Activated CD4-positive, alpha-beta memory T cell treated with anti-CD3 and anti-CD28 coated beads for 36 hours (primary cell): ENCODE data around the gene PIEZO1. TPM values are rescaled to one million over a fixed set of nuclear protein-coding genes. Genes with fewer than 3 reads are reported as not detected.
A peak's percentile ranks its signal among the peaks of the same experiment; 100 is the strongest.
"Not testable (repeated sequence)": the region's sequence is repeated elsewhere in the genome, so short reads cannot be mapped to it uniquely, and the experiment has no call there.

Experiments used
- CTCF ChIA-PET: fragments of 350-600 bp; sonication (Branson Sonifier 250); formaldehyde crosslinking; loops from one replicate; lab custom pipeline; 2021; ENCODE audit warnings: antibody characterized with exemption, inconsistent platforms; lab: Charles Lee
- POLR2A ChIA-PET: fragments of 350-600 bp; sonication (Branson Sonifier 250); formaldehyde crosslinking; loops from one replicate; lab custom pipeline; 2021; ENCODE audit warnings: antibody characterized with exemption; lab: Charles Lee
- DNase-seq: peaks from one replicate; pipeline ENCODE4 v3.0.0-alpha.2; 2020
- H3K27ac Mint-ChIP-seq: one replicate; pipeline ENCODE4 v1.8.0; 2021; ENCODE audit warnings: mixed read lengths
- H3K27me3 Mint-ChIP-seq: one replicate; pipeline ENCODE4 v1.8.0; 2021; ENCODE audit warnings: mixed read lengths
- H3K36me3 Mint-ChIP-seq: one replicate; pipeline ENCODE4 v1.8.0; 2021; ENCODE audit warnings: mixed read lengths
- H3K4me1 Mint-ChIP-seq: one replicate; pipeline ENCODE4 v1.8.0; 2021; ENCODE audit warnings: low read depth, mixed read lengths
- H3K4me3 Mint-ChIP-seq: one replicate; pipeline ENCODE4 v1.8.0; 2021; ENCODE audit warnings: mild to moderate bottlenecking, mixed read lengths
- H3K9me3 Mint-ChIP-seq: one replicate; pipeline ENCODE4 v1.8.0; 2021; ENCODE audit warnings: mixed read lengths
- intact Hi-C: fragments of 100-400 bp; cut with micrococcal nuclease; formaldehyde crosslinking; loops from one replicate; pipeline ENCODE4 v1.15.1; 2023
- total RNA-seq, 2 experiments: library from RNA; stranded (reverse); gene quantifications; one replicate each; pipeline ENCODE4 v1.2.3, GENCODE V29; 2021

The PIEZO1 gene
- total RNA-seq, 2 experiments from 2014 or later, result 221 to 234 TPM

GRCh38 chr16:88779406-88780141 is 5.4 kb downstream of the PIEZO1 start:
- CTCF ChIA-PET, result interaction anchor here (1.0 to 8.2 kb wide), 8 partner anchors 14 to 151 kb away, joined by 3 to 118 read pairs (median 10); partner anchors contain the start of genes APRT, GALNS and TRAPPC2L
- Mint-ChIP-seq H3K4me3 (peak overlapping the region; percentile 80), H3K27me3 (no peaks in the 10 kb centered on the region)

GRCh38 chr16:88778541-88779065 is 6.4 kb downstream of the PIEZO1 start:
- no peak overlapping the region for H3K4me3 Mint-ChIP-seq
- H3K36me3 Mint-ChIP-seq, result peaks cover 2% of the 10 kb centered on the region
- H3K27ac Mint-ChIP-seq, result no peak overlapping the region
- peaks cover 58% of the 10 kb centered on the region for H3K4me1 Mint-ChIP-seq
- POLR2A ChIA-PET, result no interaction called here
- no peaks in the 10 kb centered on the region for H3K27me3 Mint-ChIP-seq
- intact Hi-C loops, result no loop called here
- no peaks in the 10 kb centered on the region for H3K9me3 Mint-ChIP-seq
- no peak for DNase-seq
- CTCF ChIA-PET, result interaction anchor here (2.3 to 8.2 kb wide), 3 partner anchors 13 to 42 kb away, joined by 7 to 118 read pairs (median 10); no protein-coding TSS in a partner anchor

More at GRCh38 chr16:88779406-88780141, 5.4 kb downstream of the PIEZO1 start:
- intact Hi-C loops, result loop anchor here (5.0 kb wide), 1 partner anchor 322 kb away; no protein-coding TSS in a partner anchor
- Mint-ChIP-seq H3K27ac (peak overlapping the region; percentile 94), H3K9me3 (no peaks in the 10 kb centered on the region), H3K4me1 (peaks cover 52% of the 10 kb centered on the region), H3K36me3 (peaks cover 2% of the 10 kb centered on the region)
- POLR2A ChIA-PET, result interaction anchor here (5.9 kb wide), 1 partner anchor 31 kb away, joined by 81 read pairs; the partner anchor contains the start of gene APRT
- DNase-seq, result no peak

DNA sequence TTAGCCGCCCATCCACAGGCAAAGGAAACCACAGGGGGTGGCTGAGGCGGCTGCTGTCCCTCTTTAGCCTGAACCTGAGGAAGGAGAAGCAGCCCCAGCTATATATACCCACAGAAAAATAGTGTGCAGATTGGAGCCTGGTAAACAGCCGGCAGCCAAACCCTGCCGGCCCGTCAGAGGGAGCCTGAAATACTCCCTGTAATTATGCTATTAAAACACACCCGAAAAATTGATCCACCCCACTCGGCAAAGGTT is 6.8 kb downstream of the PIEZO1 start:
- Mint-ChIP-seq H3K9me3 (no peaks in the 10 kb centered on the region), H3K27ac (peak overlapping the region; percentile 49), H3K4me3 (no peak overlapping the region), H3K36me3 (peaks cover 2% of the 10 kb centered on the region), H3K4me1 (peaks cover 60% of the 10 kb centered on the region), H3K27me3 (no peaks in the 10 kb centered on the region)
- CTCF ChIA-PET, result interaction anchor here (2.3 to 8.2 kb wide), 2 partner anchors 35 to 42 kb away, joined by 10 to 118 read pairs; no protein-coding TSS in a partner anchor
- POLR2A ChIA-PET, result no interaction called here
- DNase-seq, result no peak
- intact Hi-C loops, result no loop called here

DNA sequence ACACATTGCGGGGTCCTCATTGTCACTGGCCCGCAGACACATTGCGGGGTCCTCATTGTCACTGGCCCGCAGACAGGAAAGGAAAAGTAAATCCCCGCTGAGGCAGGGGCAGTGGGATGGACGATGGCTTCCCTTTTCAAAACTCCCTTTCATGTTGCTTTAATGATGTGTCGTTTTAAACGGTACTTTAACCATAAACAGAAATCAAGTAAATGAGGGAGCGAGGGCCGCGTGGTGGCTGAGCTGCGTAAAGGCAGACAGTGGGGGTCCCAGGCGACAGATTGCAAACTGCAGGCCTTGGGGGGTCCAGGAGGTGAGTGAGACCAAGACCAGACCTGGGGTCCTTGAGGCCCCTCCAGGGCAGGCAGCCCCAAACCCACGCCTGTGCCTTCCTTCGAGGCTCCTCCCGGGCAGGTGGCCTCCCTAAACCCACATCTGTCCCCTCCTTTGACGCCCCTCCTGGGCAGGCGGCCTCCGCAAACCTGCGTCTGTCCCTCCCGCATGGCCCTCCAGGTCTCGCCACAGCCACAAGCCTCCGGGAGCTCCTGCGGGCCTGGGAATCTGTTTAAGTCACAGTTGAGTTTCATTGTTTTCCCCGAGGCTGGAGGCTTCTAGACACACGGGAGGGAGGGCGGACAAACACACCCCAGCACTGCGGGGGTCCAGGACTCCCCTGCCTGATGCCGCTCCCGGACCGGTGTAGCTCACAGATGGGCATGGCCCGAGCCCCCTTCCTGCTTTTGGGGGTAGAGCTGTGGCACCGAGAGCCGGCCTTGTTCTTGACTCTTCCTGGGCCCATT is 7.3 kb downstream of the PIEZO1 start:
- no peaks in the 10 kb centered on the region for H3K27me3 Mint-ChIP-seq
- DNase-seq, result no peak
- ChIA-PET POLR2A (interaction anchor here (0.6 kb wide), 1 partner anchor 8 kb away, joined by 3 read pairs; no protein-coding TSS in a partner anchor), CTCF (interaction anchor here (2.3 to 8.2 kb wide), 2 partner anchors 34 to 41 kb away, joined by 10 to 118 read pairs; no protein-coding TSS in a partner anchor)
- H3K4me3 Mint-ChIP-seq, result no peak overlapping the region
- H3K4me1 Mint-ChIP-seq, result peaks cover 59% of the 10 kb centered on the region
- H3K36me3 Mint-ChIP-seq, result no peaks in the 10 kb centered on the region
- intact Hi-C loops, result no loop called here
- no peaks in the 10 kb centered on the region for H3K9me3 Mint-ChIP-seq
- H3K27ac Mint-ChIP-seq, result peak overlapping the region; percentile 49

GRCh38 chr16:88775825-88776224 is 9.2 kb downstream of the PIEZO1 start:
- Mint-ChIP-seq H3K27ac (no peak overlapping the region), H3K27me3 (no peaks in the 10 kb centered on the region), H3K36me3 (no peaks in the 10 kb centered on the region), H3K9me3 (no peaks in the 10 kb centered on the region), H3K4me1 (peaks cover 46% of the 10 kb centered on the region), H3K4me3 (no peak overlapping the region)
- CTCF ChIA-PET, result interaction anchor here (1.0 to 1.2 kb wide), 2 partner anchors 14 to 38 kb away, joined by 3 read pairs; no protein-coding TSS in a partner anchor
- intact Hi-C loops, result no loop called here
- POLR2A ChIA-PET, result no interaction called here
- DNase-seq, result no peak

GRCh38 chr16:88774544-88775393 is 10.3 kb downstream of the PIEZO1 start:
- DNase-seq, result no peak
- Mint-ChIP-seq H3K4me3 (no peak overlapping the region), H3K27me3 (no peaks in the 10 kb centered on the region), H3K36me3 (no peaks in the 10 kb centered on the region), H3K27ac (no peak overlapping the region), H3K9me3 (no peaks in the 10 kb centered on the region), H3K4me1 (peaks cover 39% of the 10 kb centered on the region)
- CTCF ChIA-PET, result interaction anchor here (1.0 to 1.7 kb wide), 3 partner anchors 30 to 37 kb away, joined by 3 to 6 read pairs (median 4); no protein-coding TSS in a partner anchor
- intact Hi-C loops, result no loop called here
- POLR2A ChIA-PET, result interaction anchor here (1.4 kb wide), 1 partner anchor 11 kb away, joined by 3 read pairs; no protein-coding TSS in a partner anchor

- POLR2A ChIA-PET, result interaction anchor here (1.4 kb wide), 1 partner anchor 10 kb away, joined by 3 read pairs; no protein-coding TSS in a partner anchor
- Mint-ChIP-seq H3K4me1 (peaks cover 38% of the 10 kb centered on the region), H3K27ac (no peak overlapping the region), H3K9me3 (no peaks in the 10 kb centered on the region), H3K27me3 (no peaks in the 10 kb centered on the region), H3K4me3 (no peak overlapping the region), H3K36me3 (no peaks in the 10 kb centered on the region)
- peak; percentile 27 for DNase-seq
- intact Hi-C loops, result no loop called here
- CTCF ChIA-PET, result interaction anchor here (1.0 to 1.7 kb wide), 3 partner anchors 28 to 36 kb away, joined by 3 to 6 read pairs (median 4); no protein-coding TSS in a partner anchor
These were observed 11.2 kb downstream of the PIEZO1 start for GRCh38 chr16:88773812-88774291.

GRCh38 chr16:88772871-88773811 is 11.9 kb downstream of the PIEZO1 start:
- POLR2A ChIA-PET, result interaction anchor here (1.4 kb wide), 1 partner anchor 10 kb away, joined by 3 read pairs; no protein-coding TSS in a partner anchor

DNA sequence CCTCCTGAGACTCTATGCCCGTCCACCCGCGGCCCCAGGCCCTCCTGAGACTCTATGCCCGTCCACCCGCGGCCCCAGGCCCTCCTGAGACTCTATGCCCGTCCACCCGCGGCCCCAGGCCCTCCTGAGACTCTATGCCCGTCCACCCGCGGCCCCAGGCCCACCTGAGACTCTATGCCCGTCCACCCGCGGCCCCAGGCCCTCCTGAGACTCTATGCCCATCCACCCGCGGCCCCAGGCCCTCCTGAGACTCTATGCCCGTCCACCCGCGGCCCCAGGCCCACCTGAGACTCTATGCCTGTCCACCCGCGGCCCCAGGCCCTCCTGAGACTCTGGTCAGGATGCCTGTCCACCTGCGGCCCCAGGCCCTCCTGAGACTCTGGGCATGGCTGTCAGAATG is 13.2 kb downstream of the PIEZO1 start:
- H3K27ac Mint-ChIP-seq, intact Hi-C loops, POLR2A ChIA-PET, H3K4me3 Mint-ChIP-seq, H3K9me3 Mint-ChIP-seq, CTCF ChIA-PET, H3K27me3 Mint-ChIP-seq, H3K36me3 Mint-ChIP-seq, DNase-seq: not testable (repeated sequence)
- peaks cover 43% of the 10 kb centered on the region for H3K4me1 Mint-ChIP-seq

More at GRCh38 chr16:88772871-88773811, 11.9 kb downstream of the PIEZO1 start:
- intact Hi-C loops, result no loop called here
- Mint-ChIP-seq H3K4me1 (peaks cover 34% of the 10 kb centered on the region), H3K4me3 (no peak overlapping the region), H3K36me3 (no peaks in the 10 kb centered on the region), H3K9me3 (no peaks in the 10 kb centered on the region), H3K27me3 (no peaks in the 10 kb centered on the region), H3K27ac (no peak overlapping the region)
- no peak for DNase-seq
- CTCF ChIA-PET, result interaction anchor here (1.0 to 1.7 kb wide), 4 partner anchors 27 to 35 kb away, joined by 3 to 6 read pairs (median 4); no protein-coding TSS in a partner anchor

DNA sequence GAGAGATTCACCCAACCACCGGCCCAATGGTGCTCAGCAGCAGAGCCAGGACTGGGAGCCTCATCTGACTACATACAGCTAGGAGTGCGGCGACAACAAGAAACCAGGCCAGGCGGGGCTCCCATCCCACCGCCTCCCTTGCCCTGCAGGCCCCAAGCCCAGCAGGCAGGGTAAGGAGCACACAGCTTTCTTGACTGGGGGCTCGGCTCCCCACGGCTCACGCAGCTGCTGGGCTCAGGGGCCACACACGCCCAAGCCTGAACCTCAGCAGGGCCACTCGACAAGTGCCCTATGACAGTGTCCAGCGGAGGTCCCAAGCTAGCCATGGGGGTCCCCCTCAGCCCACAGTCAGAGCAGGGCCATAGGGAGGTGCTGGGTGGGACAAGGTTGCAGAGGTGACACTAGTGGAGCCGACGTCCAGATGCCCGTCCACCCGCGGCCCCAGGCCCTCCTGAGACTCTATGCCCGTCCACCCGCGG is 13.7 kb downstream of the PIEZO1 start:
- CTCF ChIA-PET, result interaction anchor here (1.1 kb wide), 1 partner anchor 26 kb away, joined by 4 read pairs; no protein-coding TSS in a partner anchor
- no peak overlapping the region for H3K27ac Mint-ChIP-seq
- no peaks in the 10 kb centered on the region for H3K27me3 Mint-ChIP-seq
- intact Hi-C loops, result no loop called here
- H3K4me1 Mint-ChIP-seq, result peaks cover 46% of the 10 kb centered on the region
- H3K36me3 Mint-ChIP-seq, result no peaks in the 10 kb centered on the region
- POLR2A ChIA-PET, result no interaction called here
- H3K4me3 Mint-ChIP-seq, result no peak overlapping the region
- DNase-seq, result no peak
- no peaks in the 10 kb centered on the region for H3K9me3 Mint-ChIP-seq
